A549 (cell line): ENCODE measurements around the gene NUDT16.

ENCODE experiments used
- BHLHE40 ChIP-seq: IDR thresholded peaks from 2 replicates; pipeline ENCODE4 v1.6.1; 2012; ENCODE audit warnings: low read depth, low read length, inconsistent platforms
- CBX2 ChIP-seq: fragments of 200-600 bp; sonication (generic); IDR thresholded peaks from 2 replicates; pipeline ENCODE4 v1.6.1; 2016; ENCODE audit warnings: low read depth, mild to moderate bottlenecking, borderline replicate concordance
- CHD2 ChIP-seq: fragments of 150-350 bp; IDR thresholded peaks from 2 replicates; pipeline ENCODE4 v1.6.1; 2014; ENCODE audit warnings: low read length; ENCODE audit not compliant: partially characterized antibody
- CTCF ChIP-seq: fragments of >200 bp; sonication (Bioruptor Twin); formaldehyde crosslinking; IDR thresholded peaks from 3 replicates; pipeline ENCODE4 v1.5.1; 2016
- EP300 ChIP-seq, 2 experiments: fragments of >200 bp; sonication (Bioruptor Twin); formaldehyde crosslinking; IDR thresholded peaks; 2 replicates in 1 of 2; 3 replicates in 1 of 2; pipeline ENCODE4 v1.6.1; 2016 to 2017
- ESRRA ChIP-seq: fragments of 150-350 bp; IDR thresholded peaks from 2 replicates; pipeline ENCODE4 v1.6.1; 2014; ENCODE audit warnings: mild to moderate bottlenecking, low read length, borderline replicate concordance
- HES2 ChIP-seq: fragments of >200 bp; sonication (Bioruptor Twin); formaldehyde crosslinking; IDR thresholded peaks from 2 replicates; pipeline ENCODE4 v1.6.1; 2016
- HEYL ChIP-seq: fragments of 250-450 bp; sonication (Bioruptor Pico); IDR thresholded peaks from 2 replicates; pipeline ENCODE4 v1.8.0; 2021; ENCODE audit warnings: mild to moderate bottlenecking, moderate library complexity
- PHF8 ChIP-seq: fragments of 200-600 bp; sonication (generic); IDR thresholded peaks from 2 replicates; pipeline ENCODE4 v1.6.1; 2016; ENCODE audit warnings: low read depth, mild to moderate bottlenecking, antibody characterized with exemption, moderate library complexity, borderline replicate concordance
- POLR2A ChIP-seq: IDR thresholded peaks from 2 replicates; pipeline ENCODE4 v1.6.1; 2012; ENCODE audit warnings: mild to moderate bottlenecking, low read length
- RCOR1 ChIP-seq: fragments of 150-350 bp; IDR thresholded peaks from 2 replicates; pipeline ENCODE4 v1.6.1; 2014; ENCODE audit warnings: antibody characterized with exemption, low read length, low read depth
- REST ChIP-seq: fragments of 200-600 bp; sonication (generic); IDR thresholded peaks from 2 replicates; pipeline ENCODE4 v1.6.1; 2016; ENCODE audit warnings: antibody characterized with exemption, mild to moderate bottlenecking, moderate library complexity
- USF2 ChIP-seq: fragments of 450-650 bp; IDR thresholded peaks from 2 replicates; pipeline ENCODE4 v1.6.1; 2014; ENCODE audit warnings: antibody characterized with exemption
- ZNF302 ChIP-seq: fragments of 250-450 bp; sonication (Bioruptor Pico); IDR thresholded peaks from 2 replicates; pipeline ENCODE4 v1.9.0; 2021; ENCODE audit warnings: inconsistent platforms, mild to moderate bottlenecking, moderate library complexity

- TF ChIP-seq ZNF302 (CRISPR knock-in tag), result no peak
- no peak for TF ChIP-seq CTCF
- TF ChIP-seq EP300 (IDR thresholded peaks at IDR 0.05), result no peak
- TF ChIP-seq HEYL (CRISPR knock-in tag), result no peak
- TF ChIP-seq PHF8, result no peak
- no peak for TF ChIP-seq ESRRA
- no peak for TF ChIP-seq REST
- TF ChIP-seq POLR2A, result no peak
- no peak for TF ChIP-seq CBX2
- no peak for TF ChIP-seq CHD2
- TF ChIP-seq HES2, result no peak
- no peak for TF ChIP-seq BHLHE40
- no peak for TF ChIP-seq USF2
- no peak for TF ChIP-seq RCOR1
These were observed 12.8 kb downstream of the NUDT16 start for GRCh38 chr3:131394400-131394799.
